ENCODE measurements around the gene CFAP157. TPM values are rescaled to one million over a fixed set of nuclear protein-coding genes. Genes with fewer than 3 reads are reported as not detected.

Gene CFAP157
- polyA plus RNA-seq (2012; ENCODE audit: low read depth, missing spikeins), result 0.21 TPM

GRCh38 chr9:127706836-127707241, at the start of gene CFAP157:
Gene CFAP157, plus strand, starts transcription at chr9:127706988. Its CDS starts 44 bp downstream, at chr9:127707032.
- FAIRE-seq, result no peak
- TF ChIP-seq PAX5 (IDR thresholded peaks at IDR 0.05; ENCODE audit: insufficient read depth, low read length, severe bottlenecking) (no peak), POLR2A (IDR thresholded peaks at IDR 0.05; ENCODE audit: low read depth, low read length) (no peak)
- no peak for DNase-seq (ENCODE audit: insufficient read length, low spot score)

- no peak for TF ChIP-seq POLR2AphosphoS5 (IDR thresholded peaks at IDR 0.05; ENCODE audit: low read depth, low read length)
- TF ChIP-seq PAX5 (IDR thresholded peaks at IDR 0.05; ENCODE audit: insufficient read depth, low read length, severe bottlenecking), result no peak
- TF ChIP-seq SPI1 (IDR thresholded peaks at IDR 0.05; ENCODE audit: low read depth, low read length), result no peak
- TF ChIP-seq TAF1 (IDR thresholded peaks at IDR 0.05; ENCODE audit: low read depth, low read length), result no peak
- TF ChIP-seq POLR2A (IDR thresholded peaks at IDR 0.05; ENCODE audit: low read depth, low read length), result no peak
- TF ChIP-seq POU2F2 (IDR thresholded peaks at IDR 0.05; ENCODE audit: low read depth, low read length), result no peak
- no peak for DNase-seq (ENCODE audit: insufficient read length, low spot score)
- FAIRE-seq, result no peak
Observed at GRCh38 chr9:127658428-127658827, 48.4 kb upstream of the CFAP157 start.

GRCh38 chr9:127660886-127661741, 45.7 kb upstream of the CFAP157 start:
- FAIRE-seq (no peak), DNase-seq (ENCODE audit: insufficient read length, low spot score) (no peak)

GRCh38 chr9:127662617-127663016, 44.2 kb upstream of the CFAP157 start:
- TF ChIP-seq TAF1 (IDR thresholded peaks at IDR 0.05; ENCODE audit: low read depth, low read length) (no peak), POU2F2 (IDR thresholded peaks at IDR 0.05; ENCODE audit: low read depth, low read length) (no peak), PAX5 (IDR thresholded peaks at IDR 0.05; ENCODE audit: insufficient read depth, low read length, severe bottlenecking) (no peak), SPI1 (IDR thresholded peaks at IDR 0.05; ENCODE audit: low read depth, low read length) (no peak)
- FAIRE-seq, result no peak
- DNase-seq (ENCODE audit: insufficient read length, low spot score), result no peak

More at GRCh38 chr9:127660886-127661741, 45.7 kb upstream of the CFAP157 start:
- TF ChIP-seq POU2F2 (IDR thresholded peaks at IDR 0.05; ENCODE audit: low read depth, low read length), result no peak

- DNase-seq (ENCODE audit: insufficient read length, low spot score) (no peak), FAIRE-seq (no peak)
- TF ChIP-seq PAX5 (IDR thresholded peaks at IDR 0.05; ENCODE audit: insufficient read depth, low read length, severe bottlenecking), result no peak
- no peak for TF ChIP-seq POLR2AphosphoS5 (IDR thresholded peaks at IDR 0.05; ENCODE audit: low read depth, low read length)
Observed at GRCh38 chr9:127664324-127664677, 42.5 kb upstream of the CFAP157 start.

DNA sequence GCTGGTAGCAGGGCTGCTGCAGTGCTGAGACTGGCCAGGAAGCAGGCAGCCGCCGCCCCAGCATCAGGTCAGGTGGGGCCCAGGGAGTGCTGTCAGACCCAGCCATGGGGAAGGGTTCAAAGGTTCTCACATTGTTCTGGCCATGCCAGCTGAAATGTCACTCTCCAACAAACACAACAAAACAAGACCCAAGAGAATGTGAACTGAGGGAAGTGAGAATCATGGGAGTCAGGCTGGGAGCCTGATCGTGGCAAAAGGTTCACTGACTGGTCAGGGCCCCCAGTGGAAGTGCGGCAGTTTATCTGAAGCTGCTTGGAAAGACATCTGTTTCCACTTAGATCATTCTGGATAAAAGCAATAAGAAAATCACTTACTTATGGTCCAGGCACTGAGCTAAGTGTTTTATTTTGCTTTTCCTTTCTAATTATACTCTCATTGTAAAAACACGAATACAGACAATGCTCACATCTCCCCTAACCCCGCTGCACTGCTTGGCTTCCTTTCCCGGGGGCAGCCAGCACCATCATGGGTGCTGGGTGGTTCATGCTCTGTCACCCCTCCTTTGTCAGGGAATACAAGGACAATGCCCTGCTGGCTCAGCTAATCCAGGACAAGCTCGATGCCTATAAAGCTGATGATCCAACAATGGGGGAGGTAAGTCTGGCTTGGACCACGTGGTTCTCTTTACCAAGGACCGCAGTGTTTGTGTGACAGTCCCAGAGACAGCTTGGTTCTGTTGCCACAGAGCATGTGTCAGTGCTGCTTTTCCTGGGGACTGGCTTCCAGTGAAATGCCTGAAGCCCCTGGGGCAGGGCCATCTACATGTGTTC, 41.9 kb upstream of the CFAP157 start:
- no peak for DNase-seq (ENCODE audit: insufficient read length, low spot score)
- FAIRE-seq, result no peak
- TF ChIP-seq POLR2AphosphoS5 (IDR thresholded peaks at IDR 0.05; ENCODE audit: low read depth, low read length) (no peak), PAX5 (IDR thresholded peaks at IDR 0.05; ENCODE audit: insufficient read depth, low read length, severe bottlenecking) (no peak), TAF1 (IDR thresholded peaks at IDR 0.05; ENCODE audit: low read depth, low read length) (no peak), POU2F2 (IDR thresholded peaks at IDR 0.05; ENCODE audit: low read depth, low read length) (no peak), POLR2A (IDR thresholded peaks at IDR 0.05; ENCODE audit: low read depth, low read length) (no peak), SPI1 (IDR thresholded peaks at IDR 0.05; ENCODE audit: low read depth, low read length) (no peak)

GRCh38 chr9:127667127-127667844, 39.5 kb upstream of the CFAP157 start:
- DNase-seq (ENCODE audit: insufficient read length, low spot score) (no peak), FAIRE-seq (no peak)
- TF ChIP-seq PAX5 (IDR thresholded peaks at IDR 0.05; ENCODE audit: insufficient read depth, low read length, severe bottlenecking) (no peak), POLR2AphosphoS5 (IDR thresholded peaks at IDR 0.05; ENCODE audit: low read depth, low read length) (no peak), TAF1 (IDR thresholded peaks at IDR 0.05; ENCODE audit: low read depth, low read length) (no peak), SPI1 (IDR thresholded peaks at IDR 0.05; ENCODE audit: low read depth, low read length) (no peak), POLR2A (IDR thresholded peaks at IDR 0.05; ENCODE audit: low read depth, low read length) (no peak), POU2F2 (IDR thresholded peaks at IDR 0.05; ENCODE audit: low read depth, low read length) (no peak)

- DNase-seq (ENCODE audit: insufficient read length, low spot score) (no peak), FAIRE-seq (no peak)
- TF ChIP-seq POLR2AphosphoS5 (IDR thresholded peaks at IDR 0.05; ENCODE audit: low read depth, low read length) (no peak), TAF1 (IDR thresholded peaks at IDR 0.05; ENCODE audit: low read depth, low read length) (no peak), PAX5 (IDR thresholded peaks at IDR 0.05; ENCODE audit: insufficient read depth, low read length, severe bottlenecking) (no peak), POU2F2 (IDR thresholded peaks at IDR 0.05; ENCODE audit: low read depth, low read length) (no peak), POLR2A (IDR thresholded peaks at IDR 0.05; ENCODE audit: low read depth, low read length) (no peak), SPI1 (IDR thresholded peaks at IDR 0.05; ENCODE audit: low read depth, low read length) (no peak)
Observed at GRCh38 chr9:127667906-127668305, 38.9 kb upstream of the CFAP157 start.

- FAIRE-seq, result no peak
- no peak for DNase-seq (ENCODE audit: insufficient read length, low spot score)
- TF ChIP-seq TAF1 (IDR thresholded peaks at IDR 0.05; ENCODE audit: low read depth, low read length), result no peak
- TF ChIP-seq POLR2AphosphoS5 (IDR thresholded peaks at IDR 0.05; ENCODE audit: low read depth, low read length), result no peak
- no peak for TF ChIP-seq PAX5 (IDR thresholded peaks at IDR 0.05; ENCODE audit: insufficient read depth, low read length, severe bottlenecking)
- no peak for TF ChIP-seq SPI1 (IDR thresholded peaks at IDR 0.05; ENCODE audit: low read depth, low read length)
- TF ChIP-seq POU2F2 (IDR thresholded peaks at IDR 0.05; ENCODE audit: low read depth, low read length), result no peak
Observed at GRCh38 chr9:127673234-127673633, 33.6 kb upstream of the CFAP157 start.

Data from GM12891 (cell line).